HTR-8/SVneo (cell line): ENCODE results near the gene IL19.

ENCODE experiments used
- DNase-seq: peaks from one replicate; pipeline ENCODE4 v3.0.0; 2011; ENCODE audit warnings: low spot score, mixed read lengths; ENCODE audit not compliant: insufficient read length
- FAIRE-seq: peaks from 2 replicates; lab custom pipeline; 2011; peaks lifted over from hg19 to GRCh38; lab: Jason Lieb, UNC

The IL19 gene

GRCh38 chr1:206882555-206882954, 112.0 kb downstream of the IL19 start:
- DNase-seq, result no peak
- no peak for FAIRE-seq

- FAIRE-seq, result no peak
- DNase-seq, result no peak
Measured at GRCh38 chr1:206883160-206883559, 112.6 kb downstream of the IL19 start.

- no peak for DNase-seq
- FAIRE-seq, result no peak
Measured at GRCh38 chr1:206883876-206884275, 113.3 kb downstream of the IL19 start.

GRCh38 chr1:206885341-206886060, 114.9 kb downstream of the IL19 start:
- FAIRE-seq, result no peak
- no peak for DNase-seq

- DNase-seq (no peak), FAIRE-seq (no peak)
Measured at GRCh38 chr1:206886831-206887230, 116.3 kb downstream of the IL19 start.

- DNase-seq, result no peak
- FAIRE-seq, result no peak
Measured at GRCh38 chr1:206887701-206888100, 117.1 kb downstream of the IL19 start.

- FAIRE-seq, result peak; percentile 69
- peak; percentile 72 for DNase-seq
Measured at GRCh38 chr1:206890125-206891060, 119.8 kb downstream of the IL19 start.

- DNase-seq (no peak), FAIRE-seq (no peak)
Measured at GRCh38 chr1:206891412-206891811, 120.8 kb downstream of the IL19 start.
